ENCODE data around the gene SLC23A2.

Gene SLC23A2

GRCh38 chr20:4871486-4871885 is 129.8 kb downstream of the SLC23A2 start:
- Mint-ChIP-seq H3K4me1 (peaks cover 36% of the 10 kb centered on the region), H3K27ac (peak overlapping the region in 2 of 3 experiments; percentile 63 to 77), H3K4me3 (no peak overlapping the region), H3K27me3 (ENCODE audit: low read depth) (no peaks in the 10 kb centered on the region), H3K9me3 (no peaks in the 10 kb centered on the region), H3K36me3 (ENCODE audit: low read depth) (peaks cover 38% of the 10 kb centered on the region)
- no peak for TF ChIP-seq CTCF (IDR thresholded peaks at IDR 0.05; ENCODE audit: unreplicated experiment in 3 of 3)

GRCh38 chr20:4870906-4871305 is 130.4 kb downstream of the SLC23A2 start:
- Mint-ChIP-seq H3K36me3 (ENCODE audit: low read depth) (peaks cover 38% of the 10 kb centered on the region), H3K4me3 (no peak overlapping the region), H3K9me3 (no peaks in the 10 kb centered on the region), H3K4me1 (peaks cover 36% of the 10 kb centered on the region), H3K27ac (peak overlapping the region; percentile 20 to 77 (median 63)), H3K27me3 (ENCODE audit: low read depth) (no peaks in the 10 kb centered on the region)
- no peak for TF ChIP-seq CTCF (IDR thresholded peaks at IDR 0.05; ENCODE audit: unreplicated experiment in 3 of 3)

- H3K4me1 Mint-ChIP-seq = peaks cover 22% of the 10 kb centered on the region
- no peak overlapping the region for H3K4me3 Mint-ChIP-seq
- no peak for TF ChIP-seq CTCF (IDR thresholded peaks at IDR 0.05; ENCODE audit: unreplicated experiment in 3 of 3)
- H3K9me3 Mint-ChIP-seq = no peaks in the 10 kb centered on the region
- no peak overlapping the region for H3K27ac Mint-ChIP-seq
- H3K27me3 Mint-ChIP-seq (ENCODE audit: low read depth) = no peaks in the 10 kb centered on the region
- H3K36me3 Mint-ChIP-seq (ENCODE audit: low read depth) = peaks cover 38% of the 10 kb centered on the region
Observed at GRCh38 chr20:4869290-4870193, 131.8 kb downstream of the SLC23A2 start.

DNA sequence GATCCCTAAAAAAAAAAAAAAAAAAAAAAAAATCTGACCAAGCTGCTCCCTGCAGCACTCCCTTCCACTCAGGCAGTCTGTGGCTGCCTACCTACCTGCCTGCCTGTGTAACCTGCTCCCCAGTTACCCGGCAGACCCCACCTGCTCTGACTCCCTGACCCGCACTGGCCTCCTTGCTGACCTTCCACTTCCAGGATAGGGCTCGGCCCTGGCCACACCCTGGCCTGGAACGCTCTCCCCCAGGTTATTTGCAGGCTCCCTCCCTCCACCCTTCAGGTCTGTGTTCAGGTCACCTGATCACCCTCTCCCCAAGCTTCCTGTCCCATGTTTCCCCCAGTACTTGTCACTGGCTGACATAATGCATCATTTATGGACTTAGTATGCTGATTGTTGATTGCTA is 134.3 kb downstream of the SLC23A2 start:
- H3K9me3 Mint-ChIP-seq = no peaks in the 10 kb centered on the region
- peaks cover 37% of the 10 kb centered on the region for H3K36me3 Mint-ChIP-seq (ENCODE audit: low read depth)
- peaks cover 5% of the 10 kb centered on the region for H3K4me1 Mint-ChIP-seq
- no peak overlapping the region for H3K4me3 Mint-ChIP-seq
- no peak overlapping the region for H3K27ac Mint-ChIP-seq
- no peak for TF ChIP-seq CTCF (IDR thresholded peaks at IDR 0.05; ENCODE audit: unreplicated experiment in 3 of 3)
- H3K27me3 Mint-ChIP-seq (ENCODE audit: low read depth) = no peaks in the 10 kb centered on the region

GRCh38 chr20:4866429-4866828 is 134.9 kb downstream of the SLC23A2 start:
- H3K36me3 Mint-ChIP-seq (ENCODE audit: low read depth) = peaks cover 41% of the 10 kb centered on the region
- no peak overlapping the region for H3K4me3 Mint-ChIP-seq
- H3K4me1 Mint-ChIP-seq = peaks cover 5% of the 10 kb centered on the region
- H3K27ac Mint-ChIP-seq = no peak overlapping the region
- no peaks in the 10 kb centered on the region for H3K9me3 Mint-ChIP-seq
- TF ChIP-seq CTCF (IDR thresholded peaks at IDR 0.05; ENCODE audit: unreplicated experiment in 3 of 3) = no peak
- H3K27me3 Mint-ChIP-seq (ENCODE audit: low read depth) = no peaks in the 10 kb centered on the region

GRCh38 chr20:4864311-4864752 is 137.0 kb downstream of the SLC23A2 start:
- Mint-ChIP-seq H3K27me3 (ENCODE audit: low read depth) (no peaks in the 10 kb centered on the region), H3K4me3 (no peak overlapping the region), H3K9me3 (no peaks in the 10 kb centered on the region), H3K4me1 (no peaks in the 10 kb centered on the region), H3K27ac (peak overlapping the region in 1 of 3 experiments; percentile 34), H3K36me3 (ENCODE audit: low read depth) (peaks cover 43% of the 10 kb centered on the region)
- no peak for TF ChIP-seq CTCF (IDR thresholded peaks at IDR 0.05; ENCODE audit: unreplicated experiment in 3 of 3)
